Measurements from ENCODE around the gene WAPL.
A peak's percentile ranks its signal among the peaks of the same experiment; 100 is the strongest.

WAPL gene

DNA sequence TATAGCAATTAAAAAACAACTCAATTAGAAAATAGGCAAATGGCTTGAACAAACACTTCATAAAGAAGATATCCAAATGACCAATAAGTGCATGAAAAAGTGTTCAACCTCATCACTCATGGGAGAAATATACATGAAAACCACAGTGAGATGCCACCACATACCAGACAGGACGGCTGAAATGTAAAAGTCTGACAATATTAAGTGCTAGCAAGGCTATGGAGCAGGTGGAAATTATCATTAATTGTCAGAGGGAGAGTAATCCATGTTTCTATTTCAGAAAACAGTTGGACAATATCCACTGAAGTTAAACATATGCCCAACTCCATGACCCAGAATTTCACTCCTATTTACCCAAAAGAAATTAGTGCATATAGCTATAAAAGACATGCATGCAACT is 112.4 kb downstream of the WAPL start:
- no peak for DNase-seq

- no peak for DNase-seq
Observed at GRCh38 chr10:86403183-86403797, 118.3 kb downstream of the WAPL start.

DNA sequence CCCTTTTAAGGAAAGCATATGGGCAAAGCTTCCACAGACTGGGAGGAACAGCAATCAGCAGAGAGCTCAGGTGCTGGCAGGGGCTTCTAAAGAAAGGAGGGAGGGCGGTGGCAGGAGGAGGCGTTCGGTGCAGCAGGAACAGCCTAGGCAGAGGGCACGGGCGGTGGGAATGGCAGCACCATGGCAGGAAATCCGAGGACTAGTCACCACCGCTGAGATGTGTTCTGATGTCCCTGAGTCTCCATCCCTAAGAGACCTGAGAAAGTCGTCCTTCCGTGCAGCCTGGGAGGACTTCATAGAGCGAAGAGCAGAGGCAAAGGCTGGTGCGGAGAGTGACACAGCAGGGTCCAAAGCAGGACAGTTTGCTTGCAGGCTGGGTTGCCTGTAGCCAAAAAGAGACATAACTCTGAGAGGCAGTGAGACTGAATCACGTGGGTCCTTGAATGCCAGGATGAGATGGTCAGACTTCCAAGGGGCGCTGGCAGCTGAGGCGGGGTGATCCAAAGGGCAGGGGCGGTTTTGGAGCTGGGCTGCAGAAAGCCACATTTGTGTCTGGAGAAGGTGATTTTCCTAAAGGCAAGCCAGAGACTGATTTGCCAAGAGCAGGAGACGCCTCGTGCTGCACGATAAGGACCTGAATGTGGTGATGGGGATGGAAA is 119.2 kb downstream of the WAPL start:
- no peak for DNase-seq

GRCh38 chr10:86401588-86402282 is 119.9 kb downstream of the WAPL start:
- DNase-seq: peak; percentile 29 to 50 (median 37)

GRCh38 chr10:86400705-86401587 is 120.6 kb downstream of the WAPL start:
- peak; percentile 51 to 71 (median 66) for DNase-seq

DNA sequence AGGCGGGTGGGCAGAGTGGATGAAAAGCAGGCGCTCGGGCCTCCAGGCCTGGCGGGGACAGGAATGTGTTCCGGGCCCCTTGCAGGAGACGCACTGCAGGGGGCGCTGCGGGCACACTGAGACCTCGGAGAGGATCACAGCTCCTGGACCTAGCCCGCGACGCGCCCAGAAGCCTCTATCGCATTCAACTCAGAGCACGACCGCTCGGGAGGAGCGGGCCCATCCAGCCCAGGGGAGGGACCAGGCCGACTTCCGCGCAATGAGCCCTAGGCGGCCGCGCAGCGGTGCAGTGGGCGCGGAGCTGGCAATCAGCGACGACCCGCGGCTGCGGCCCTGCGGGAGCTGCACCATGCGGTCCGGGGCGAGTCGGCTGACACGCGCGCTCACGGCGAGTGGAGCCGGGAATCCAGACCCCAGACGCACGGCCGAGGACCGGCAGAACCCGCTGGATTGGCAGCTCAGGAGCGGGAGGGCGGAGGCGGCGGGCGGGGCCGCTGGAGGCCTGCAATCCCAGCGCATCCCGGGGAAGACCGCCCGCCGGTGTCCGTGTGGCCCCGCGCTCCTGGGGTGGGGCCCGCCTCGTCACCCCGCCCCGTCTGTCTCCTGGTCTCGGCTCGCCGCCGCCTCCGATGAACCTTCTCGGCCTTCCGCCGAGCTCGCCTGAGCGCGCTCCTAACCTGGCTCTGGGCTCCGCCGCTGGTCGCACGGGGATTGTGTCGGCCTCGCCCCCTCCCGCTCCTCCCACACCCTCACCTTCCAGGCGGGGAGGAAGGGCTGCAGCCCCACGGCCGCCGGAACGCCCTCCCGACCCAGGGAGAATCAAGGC is 121.5 kb downstream of the WAPL start:
- peak; percentile 81 to 92 (median 88) for DNase-seq

DNA sequence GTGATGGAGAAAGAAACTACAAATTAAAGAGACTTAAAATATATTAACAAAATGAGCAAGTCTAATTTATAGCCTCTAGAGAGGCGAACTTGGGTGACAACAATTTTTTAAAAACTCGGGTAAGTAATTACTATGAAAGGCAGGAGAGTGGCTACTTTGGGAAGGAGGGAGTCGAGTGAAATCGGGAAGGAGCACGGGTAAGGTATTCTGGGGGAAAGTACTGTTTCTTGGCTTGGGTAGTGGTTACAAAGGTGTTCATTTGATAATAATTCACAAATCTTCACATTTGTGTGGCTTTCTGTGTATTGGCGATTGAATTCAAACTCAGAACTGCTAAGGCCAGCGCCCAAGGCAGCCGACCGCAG is 122.1 kb downstream of the WAPL start:
- DNase-seq: no peak

GRCh38 chr10:86397120-86397519 is 124.5 kb downstream of the WAPL start:
- DNase-seq: no peak

DNA sequence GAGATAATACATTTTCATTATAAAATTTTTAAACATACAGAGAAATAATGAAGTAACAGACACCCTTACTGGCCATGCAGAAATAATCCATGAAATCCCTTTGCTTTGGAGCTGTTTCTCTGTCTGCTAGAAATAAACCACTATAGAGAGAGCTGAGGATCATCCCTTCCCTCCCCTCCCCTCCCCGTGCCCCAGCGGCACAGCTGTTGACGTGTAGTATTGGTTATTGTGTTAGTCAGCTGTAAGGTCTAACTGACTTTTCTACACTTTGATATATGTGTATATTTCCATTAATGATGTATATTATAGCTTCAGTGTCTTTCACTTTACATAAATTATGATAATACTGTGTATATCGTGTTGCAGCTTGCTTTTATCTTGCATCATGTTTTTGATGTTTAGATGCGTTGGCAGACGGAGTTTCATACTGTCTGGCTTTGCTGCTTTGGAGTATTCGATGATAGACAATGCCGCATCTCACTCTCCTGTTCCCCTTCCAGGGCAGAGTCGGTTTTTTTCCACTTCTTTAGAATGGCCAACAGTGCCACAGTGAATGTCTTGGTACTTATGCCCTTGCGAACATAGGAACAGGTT is 127.6 kb downstream of the WAPL start:
- DNase-seq: no peak

DNA sequence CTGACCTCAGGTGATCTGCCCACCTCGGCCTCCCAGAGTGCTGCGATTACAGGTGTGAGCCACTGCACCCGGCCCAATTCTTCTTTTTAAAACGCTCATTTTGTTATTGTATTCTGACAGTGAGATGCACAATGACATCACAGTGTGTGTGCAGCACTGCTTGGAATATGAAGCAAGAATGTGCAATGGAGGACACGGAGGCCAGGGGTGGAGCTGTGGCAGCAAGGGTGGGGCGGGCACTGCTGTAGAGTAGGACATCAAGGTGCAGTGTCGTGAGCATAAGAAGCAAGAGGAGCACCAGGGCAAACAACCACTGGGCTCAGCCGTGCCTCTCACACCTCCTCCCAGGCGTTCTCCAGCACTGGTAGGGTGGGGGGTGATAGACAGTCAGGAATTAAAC is 128.2 kb downstream of the WAPL start:
- no peak for DNase-seq

DNA sequence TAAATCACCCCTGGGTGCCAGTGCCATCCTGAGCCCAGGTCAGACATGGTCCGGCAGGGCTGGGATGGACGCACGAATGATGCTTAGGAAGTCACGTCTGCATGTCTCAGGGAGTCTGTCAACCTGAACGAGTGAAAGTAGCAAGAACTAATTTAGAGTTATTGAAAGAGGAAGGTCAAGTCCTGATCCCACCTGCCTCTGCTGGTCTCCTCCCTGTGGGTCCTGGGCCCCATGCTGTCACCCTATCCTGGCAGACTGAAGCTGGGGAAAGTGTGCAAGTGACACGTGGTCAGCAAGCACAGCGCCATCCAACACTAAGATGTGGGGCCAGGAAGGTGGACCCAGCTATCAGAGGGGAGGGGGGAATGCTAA is 128.9 kb downstream of the WAPL start:
- DNase-seq: no peak

DNA sequence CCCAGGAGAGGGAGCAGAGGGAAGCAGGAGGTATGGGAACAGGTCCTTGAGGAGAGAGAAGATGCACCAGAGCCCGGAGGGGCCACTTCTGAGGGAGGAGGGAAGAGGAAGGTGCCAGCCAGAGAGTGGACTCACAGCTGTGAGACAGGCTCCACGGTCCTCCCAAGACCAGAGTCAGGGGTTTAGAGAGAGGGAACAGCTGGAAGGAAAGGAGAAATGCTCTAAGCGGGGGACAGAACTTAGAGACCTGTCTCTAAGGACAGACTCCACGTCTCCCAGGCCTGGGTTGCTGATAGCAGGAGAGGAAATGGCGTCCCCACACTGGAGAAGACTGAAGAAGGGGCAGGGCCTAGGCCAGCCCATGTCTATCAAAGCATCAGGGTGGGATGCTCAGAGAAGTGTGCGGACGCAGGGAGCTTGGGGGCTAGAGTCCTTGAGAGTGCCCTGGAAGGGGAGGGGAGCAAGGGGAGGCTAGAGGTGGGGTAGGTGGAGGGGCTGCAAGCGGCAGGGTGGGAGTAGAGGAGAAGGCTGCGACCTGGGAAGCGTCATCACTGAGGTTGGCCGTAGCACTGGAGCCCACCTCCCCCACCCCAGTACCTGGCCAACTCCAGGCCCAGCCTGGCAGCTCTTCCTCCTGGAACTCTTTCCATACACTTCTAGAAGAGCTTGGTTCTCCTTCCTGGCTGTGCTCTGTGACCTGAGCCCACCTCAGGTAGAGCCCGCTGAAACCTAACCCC is 129.4 kb downstream of the WAPL start:
- DNase-seq: no peak

- DNase-seq: no peak
Observed at GRCh38 chr10:86391236-86391840, 130.3 kb downstream of the WAPL start.

DNA sequence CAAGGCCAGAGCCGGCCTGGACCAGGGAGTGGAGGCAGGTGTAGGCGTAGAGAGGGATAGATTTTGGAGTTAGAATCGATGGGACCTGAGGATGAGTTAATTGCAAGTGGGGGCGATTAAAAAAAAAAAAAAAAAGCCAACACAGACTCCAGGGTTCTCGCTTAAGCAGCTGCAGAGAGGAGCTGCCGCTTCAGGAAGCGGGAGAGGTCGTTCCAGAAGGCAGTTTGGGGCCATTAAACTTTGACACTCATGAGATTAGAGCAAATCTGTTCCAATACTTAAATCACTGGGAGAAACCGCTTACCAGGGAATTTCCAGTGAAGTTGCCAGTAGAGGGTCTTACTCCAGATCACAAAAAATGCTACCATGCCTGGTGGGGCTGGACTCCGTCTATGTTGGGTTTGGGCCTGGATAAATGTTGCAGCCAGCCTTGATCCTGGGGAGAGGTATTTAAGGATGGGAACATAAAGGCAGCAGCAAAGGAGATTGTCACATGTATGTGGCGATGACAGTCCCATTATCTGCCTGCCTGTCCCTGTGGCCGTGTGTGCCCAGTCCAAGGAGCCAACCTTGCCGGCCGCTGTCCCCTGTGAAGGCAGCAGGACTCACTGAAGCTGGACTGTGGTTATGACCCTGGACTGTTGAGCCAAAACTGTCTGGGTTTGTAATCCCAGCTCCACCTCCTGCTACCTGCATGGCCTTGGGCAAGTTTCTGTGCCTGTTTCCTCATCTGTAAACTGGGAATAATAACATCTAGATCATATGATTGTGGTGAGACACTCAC is 131.1 kb downstream of the WAPL start:
- no peak for DNase-seq

GRCh38 chr10:86389441-86390193 is 132.0 kb downstream of the WAPL start:
- DNase-seq: peak in 2 of 6 experiments; percentile 23 to 27

DNA sequence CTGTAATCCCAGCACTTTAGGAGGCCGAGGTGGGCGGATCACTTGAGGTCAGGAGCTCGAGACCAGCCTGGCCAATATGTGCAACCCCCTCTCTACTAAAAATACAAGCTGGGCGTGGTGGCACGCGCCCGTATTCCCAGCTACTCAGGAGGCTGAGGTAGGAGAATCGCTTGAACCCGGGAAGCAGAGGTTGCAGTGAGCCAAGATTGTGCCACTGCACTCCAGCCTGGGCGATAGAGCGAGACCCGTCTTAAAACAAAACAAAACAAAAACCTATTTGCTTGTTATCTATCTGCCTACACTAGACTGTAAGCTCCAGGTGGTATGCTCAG is 132.5 kb downstream of the WAPL start:
- peak in 1 of 6 experiments; percentile 27 for DNase-seq

- DNase-seq: no peak
Observed at GRCh38 chr10:86388119-86388704, 133.4 kb downstream of the WAPL start.

DNA sequence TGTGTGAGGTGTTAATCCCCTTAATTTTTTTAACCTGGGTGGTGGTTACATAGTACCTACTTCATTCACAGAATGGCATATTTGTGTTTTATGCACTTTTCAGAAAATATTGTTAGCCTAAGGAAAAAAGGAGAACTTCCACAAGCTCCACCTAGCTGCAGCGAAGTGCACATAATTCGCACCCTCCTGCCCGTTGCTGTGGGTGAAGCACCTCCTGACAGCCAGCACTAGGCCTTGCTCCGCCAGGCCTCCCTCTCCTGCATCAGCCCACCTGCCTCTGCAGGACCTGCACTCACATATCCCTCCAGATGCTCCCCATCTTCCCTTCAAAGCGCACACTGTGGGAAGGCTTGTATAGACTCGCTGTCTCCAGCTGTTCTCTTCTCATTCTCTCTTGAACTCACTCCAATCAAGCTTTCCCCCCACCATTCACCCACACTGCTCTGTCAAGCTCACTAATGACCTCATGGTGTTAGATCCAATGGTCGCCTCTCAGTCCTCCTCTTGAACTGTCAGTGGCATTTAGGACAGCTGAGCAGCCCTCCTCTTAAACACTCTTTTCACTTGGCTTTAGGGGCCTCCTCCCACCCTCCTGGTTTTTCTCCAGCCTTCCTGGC is 134.3 kb downstream of the WAPL start:
- DNase-seq: no peak

DNA sequence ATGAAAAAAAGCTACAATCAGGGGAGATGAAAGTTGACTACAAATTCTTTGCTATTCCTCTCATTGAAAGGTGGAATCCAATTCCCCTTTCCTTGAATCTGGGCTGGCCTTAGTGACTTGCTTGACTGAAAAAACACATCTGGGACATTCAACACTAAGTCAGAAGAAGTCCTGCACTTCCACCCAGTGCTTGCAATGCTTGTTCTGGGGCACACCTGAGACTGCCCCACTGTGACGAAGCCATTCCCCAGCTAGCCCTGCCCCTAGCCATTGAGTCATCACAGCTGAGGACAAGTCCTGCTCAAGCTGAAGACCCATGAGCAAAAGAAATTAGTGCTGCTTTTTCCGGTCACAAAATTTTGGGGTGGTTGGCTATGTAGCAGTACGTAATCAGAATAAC is 135.8 kb downstream of the WAPL start:
- no peak for DNase-seq

Measured in stimulated activated naive CD4-positive, alpha-beta T cell (primary cell).